Measurements from ENCODE around the gene LRRIQ1. TPM values are rescaled to one million over a fixed set of nuclear protein-coding genes. Genes with fewer than 3 reads are reported as not detected.
A peak's percentile ranks its signal among the peaks of the same experiment; 100 is the strongest.

LRRIQ1 gene
- total RNA-seq, 1 donor from 2014 or later: not detected

GRCh38 chr12:85280984-85281630, 245.0 kb downstream of the LRRIQ1 start:
- Mint-ChIP-seq H3K27me3 (ENCODE audit: unreplicated experiment) (peaks cover 70% of the 10 kb centered on the region), H3K27ac (ENCODE audit: unreplicated experiment) (peak overlapping the region; percentile 87), H3K9me3 (ENCODE audit: unreplicated experiment) (no peaks in the 10 kb centered on the region), H3K4me1 (ENCODE audit: unreplicated experiment) (peaks cover 21% of the 10 kb centered on the region), H3K4me3 (ENCODE audit: unreplicated experiment) (peak overlapping the region; percentile 93), H3K36me3 (ENCODE audit: unreplicated experiment) (no peaks in the 10 kb centered on the region)
- TF ChIP-seq, protein P1, sequence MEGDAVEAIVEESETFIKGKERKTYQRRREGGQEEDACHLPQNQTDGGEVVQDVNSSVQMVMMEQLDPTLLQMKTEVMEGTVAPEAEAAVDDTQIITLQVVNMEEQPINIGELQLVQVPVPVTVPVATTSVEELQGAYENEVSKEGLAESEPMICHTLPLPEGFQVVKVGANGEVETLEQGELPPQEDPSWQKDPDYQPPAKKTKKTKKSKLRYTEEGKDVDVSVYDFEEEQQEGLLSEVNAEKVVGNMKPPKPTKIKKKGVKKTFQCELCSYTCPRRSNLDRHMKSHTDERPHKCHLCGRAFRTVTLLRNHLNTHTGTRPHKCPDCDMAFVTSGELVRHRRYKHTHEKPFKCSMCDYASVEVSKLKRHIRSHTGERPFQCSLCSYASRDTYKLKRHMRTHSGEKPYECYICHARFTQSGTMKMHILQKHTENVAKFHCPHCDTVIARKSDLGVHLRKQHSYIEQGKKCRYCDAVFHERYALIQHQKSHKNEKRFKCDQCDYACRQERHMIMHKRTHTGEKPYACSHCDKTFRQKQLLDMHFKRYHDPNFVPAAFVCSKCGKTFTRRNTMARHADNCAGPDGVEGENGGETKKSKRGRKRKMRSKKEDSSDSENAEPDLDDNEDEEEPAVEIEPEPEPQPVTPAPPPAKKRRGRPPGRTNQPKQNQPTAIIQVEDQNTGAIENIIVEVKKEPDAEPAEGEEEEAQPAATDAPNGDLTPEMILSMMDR (IDR thresholded peaks at IDR 0.05): no peak
- no peak for DNase-seq (ENCODE audit: extremely low spot score, unreplicated experiment)

GRCh38 chr12:85281636-85282312, 245.6 kb downstream of the LRRIQ1 start:
- no peak for DNase-seq (ENCODE audit: extremely low spot score, unreplicated experiment)
- H3K36me3 Mint-ChIP-seq (ENCODE audit: unreplicated experiment): no peaks in the 10 kb centered on the region
- H3K27ac Mint-ChIP-seq (ENCODE audit: unreplicated experiment): no peak overlapping the region
- peaks cover 21% of the 10 kb centered on the region for H3K4me1 Mint-ChIP-seq (ENCODE audit: unreplicated experiment)
- peak overlapping the region; percentile 93 for H3K4me3 Mint-ChIP-seq (ENCODE audit: unreplicated experiment)
- TF ChIP-seq, protein P1 (IDR thresholded peaks at IDR 0.05): no peak
- H3K9me3 Mint-ChIP-seq (ENCODE audit: unreplicated experiment): no peaks in the 10 kb centered on the region
- peaks cover 70% of the 10 kb centered on the region for H3K27me3 Mint-ChIP-seq (ENCODE audit: unreplicated experiment)

DNA sequence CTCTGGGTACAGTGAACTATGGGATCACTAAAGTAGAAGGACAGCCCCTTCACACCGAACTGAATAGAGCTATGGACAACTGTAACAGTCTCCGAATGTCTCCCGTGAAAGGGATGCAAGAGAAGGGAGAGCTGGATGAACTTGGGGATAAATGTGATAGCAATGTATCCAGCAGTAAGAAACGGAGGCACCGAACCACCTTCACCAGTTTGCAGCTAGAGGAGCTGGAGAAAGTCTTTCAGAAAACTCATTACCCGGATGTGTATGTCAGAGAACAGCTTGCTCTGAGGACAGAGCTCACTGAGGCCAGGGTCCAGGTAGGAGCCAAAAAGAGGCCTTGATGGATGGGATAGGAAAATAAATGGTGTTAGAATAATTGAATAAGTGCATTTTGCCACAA, 247.4 kb downstream of the LRRIQ1 start:
- Mint-ChIP-seq H3K4me1 (ENCODE audit: unreplicated experiment) (peaks cover 21% of the 10 kb centered on the region), H3K27ac (ENCODE audit: unreplicated experiment) (no peak overlapping the region), H3K27me3 (ENCODE audit: unreplicated experiment) (peaks cover 55% of the 10 kb centered on the region), H3K36me3 (ENCODE audit: unreplicated experiment) (no peaks in the 10 kb centered on the region), H3K9me3 (ENCODE audit: unreplicated experiment) (no peaks in the 10 kb centered on the region), H3K4me3 (ENCODE audit: unreplicated experiment) (no peak overlapping the region)
- TF ChIP-seq, protein P1 (IDR thresholded peaks at IDR 0.05): no peak
- DNase-seq (ENCODE audit: extremely low spot score, unreplicated experiment): no peak

Other genes with a start within 250 kb of the LRRIQ1 start
- not detected in 2 replicates for gene SLC6A15, start 123.6 kb upstream of the LRRIQ1 start, total RNA-seq
- not detected in 2 replicates for gene TSPAN19, start 74 bp upstream of the LRRIQ1 start, total RNA-seq
- gene ALX1, start 243.9 kb downstream of the LRRIQ1 start, total RNA-seq: 1.9 and 3.0 TPM in 2 replicates